ENCODE data around the gene LTBP3. TPM values are rescaled to one million over a fixed set of nuclear protein-coding genes. Genes with fewer than 3 reads are reported as not detected.
A peak's percentile ranks its signal among the peaks of the same experiment; 100 is the strongest.
"Not testable (repeated sequence)": the region's sequence is repeated elsewhere in the genome, so short reads cannot be mapped to it uniquely, and the experiment has no call there.

The LTBP3 gene
- total and polyA plus RNA-seq, 2 donors (not counting 3 experiments of a cell fraction or from before 2014, with no cell fraction given): 120 to 209 TPM

DNA sequence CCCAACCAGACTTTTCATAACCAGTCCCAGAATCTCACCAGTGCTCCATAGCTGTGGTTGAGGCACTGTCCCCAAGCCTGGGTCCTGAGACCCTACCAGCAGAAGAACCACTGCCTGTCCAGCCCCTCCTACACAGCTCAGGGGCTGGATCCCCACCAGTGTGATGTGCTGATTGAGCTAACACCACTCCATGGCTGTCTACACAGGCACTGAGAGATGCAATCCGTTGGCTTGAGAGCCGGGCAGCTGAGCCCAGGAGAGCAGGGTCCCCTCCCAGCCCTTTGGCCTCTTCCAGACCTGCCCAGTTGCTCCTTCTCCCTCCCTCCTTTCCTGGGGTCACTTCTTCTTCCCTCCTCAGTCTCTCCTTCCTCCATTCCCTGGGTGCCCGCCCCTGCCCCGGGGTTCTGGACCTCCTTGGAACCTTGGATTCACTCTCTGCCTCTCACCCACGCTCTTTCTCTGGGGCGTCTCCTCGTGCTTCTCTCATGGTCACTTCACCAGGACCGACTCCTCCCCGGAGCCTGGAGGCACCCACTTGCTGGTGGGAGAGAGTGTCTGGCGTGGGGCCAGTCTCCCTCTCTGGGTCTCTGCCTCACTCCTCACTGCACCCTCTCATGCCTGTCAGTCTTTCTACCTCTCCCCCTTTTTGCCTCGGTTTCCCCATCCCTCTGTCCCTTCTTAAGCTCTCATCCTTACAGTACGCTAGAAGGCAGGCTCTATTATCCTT lies 34.0 kb downstream of the LTBP3 start:
- peak; percentile 42 for DNase-seq (ENCODE audit: low read depth, low spot score)
- Histone ChIP-seq H3K4me2 (ENCODE audit: insufficient read depth, low read length) (peak overlapping the region; percentile 57), H3K27ac (ENCODE audit: insufficient read depth, low read depth, low read length) (no peak overlapping the region), H3K79me2 (ENCODE audit: control insufficient read depth, insufficient read depth, low read length) (peaks cover 21% of the 10 kb centered on the region), H3K9me3 (replicated peaks; ENCODE audit: control insufficient read depth, insufficient read depth, low read length) (no peaks in the 10 kb centered on the region), H3K36me3 (ENCODE audit: control insufficient read depth in 2 of 2, extremely low read depth in 1 of 2, insufficient read depth in 2 of 2, low read length in 2 of 2) (peaks cover 5 to 12% of the 10 kb centered on the region in 2 experiments), H3K9me1 (replicated peaks; ENCODE audit: control insufficient read depth, extremely low read depth, insufficient read depth, low read length) (no peaks in the 10 kb centered on the region), H2AFZ (ENCODE audit: low read depth, low read length) (peak overlapping the region; percentile 74), H3K9ac (replicated peaks; ENCODE audit: extremely low read depth, insufficient read depth, low read length) (no peak overlapping the region), H4K20me1 (replicated peaks; ENCODE audit: control insufficient read depth, extremely low read depth, insufficient read depth, low read length) (no peaks in the 10 kb centered on the region), H3K4me3 (replicated peaks in 1 of 3; ENCODE audit: insufficient read depth in 1 of 3, low read depth in 1 of 3, low read length in 3 of 3) (no peak overlapping the region), H3K4me1 (ENCODE audit: control insufficient read depth, extremely low read depth, insufficient read depth, low read length) (peaks cover 11% of the 10 kb centered on the region), H3K27me3 (ENCODE audit: control insufficient read depth in 2 of 2, insufficient read depth in 2 of 2, low read length in 2 of 2) (no peaks in the 10 kb centered on the region)
- intact Hi-C loops (cut with micrococcal nuclease): no loop called here
- ChIA-PET CTCF (interaction anchor here (1.0 to 2.5 kb wide), 6 partner anchors 8 to 70 kb away, joined by 3 to 8 read pairs (median 6); partner anchors contain the start of gene FAM89B), POLR2A (no interaction called here)
- FAIRE-seq: no peak
- no TSS peak for BruUV-seq (replicated peaks)
- no peak for TF ChIP-seq GATA2 (IDR thresholded peaks at IDR 0.05; ENCODE audit: insufficient read depth, insufficient read length, low read depth, low read length)
- TF ChIP-seq POLR2A (IDR thresholded peaks at IDR 0.05; ENCODE audit: low read depth, low read length): no peak
- dilution Hi-C loops (cut with MboI; ENCODE audit: extremely low pct_ligation_motif_present, low sequenced_read_pairs): no loop called here

DNA sequence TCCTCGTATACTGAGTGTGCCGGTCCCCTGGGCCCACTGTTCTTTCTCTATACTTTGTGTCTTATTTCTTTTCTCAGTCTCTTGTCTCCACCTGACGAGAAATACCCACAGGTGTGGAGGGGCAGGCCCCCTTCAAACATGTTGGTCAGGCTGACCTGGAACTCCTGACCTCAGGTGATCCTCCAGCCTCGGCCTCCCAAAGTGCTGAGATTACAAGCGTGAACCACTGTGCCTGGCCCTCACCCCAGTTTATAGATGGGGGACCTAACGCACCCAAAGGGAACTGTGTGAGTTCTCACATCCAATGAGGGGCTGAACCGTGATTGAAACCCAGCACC lies 34.6 kb downstream of the LTBP3 start:
- H3K9me1 ChIP-seq (replicated peaks; ENCODE audit: control insufficient read depth, extremely low read depth, insufficient read depth, low read length); H3K36me3 ChIP-seq (ENCODE audit: control insufficient read depth in 2 of 2, extremely low read depth in 1 of 2, insufficient read depth in 2 of 2, low read length in 2 of 2); FAIRE-seq; H3K27me3 ChIP-seq (ENCODE audit: control insufficient read depth in 2 of 2, insufficient read depth in 2 of 2, low read length in 2 of 2); intact Hi-C loops (cut with micrococcal nuclease); CTCF ChIA-PET; H3K9ac ChIP-seq (replicated peaks; ENCODE audit: extremely low read depth, insufficient read depth, low read length); H3K27ac ChIP-seq (ENCODE audit: insufficient read depth, low read depth, low read length); H3K9me3 ChIP-seq (replicated peaks; ENCODE audit: control insufficient read depth, insufficient read depth, low read length); H2AFZ ChIP-seq (ENCODE audit: low read depth, low read length); dilution Hi-C loops (cut with MboI; ENCODE audit: extremely low pct_ligation_motif_present, low sequenced_read_pairs); DNase-seq (ENCODE audit: low read depth, low spot score); BruUV-seq (replicated peaks); H3K4me3 ChIP-seq (replicated peaks in 1 of 3; ENCODE audit: insufficient read depth in 1 of 3, low read depth in 1 of 3, low read length in 3 of 3); H3K4me2 ChIP-seq (ENCODE audit: insufficient read depth, low read length); POLR2A ChIA-PET; H4K20me1 ChIP-seq (replicated peaks; ENCODE audit: control insufficient read depth, extremely low read depth, insufficient read depth, low read length): not testable (repeated sequence)
- Histone ChIP-seq H3K79me2 (ENCODE audit: control insufficient read depth, insufficient read depth, low read length) (peaks cover 21% of the 10 kb centered on the region), H3K4me1 (ENCODE audit: control insufficient read depth, extremely low read depth, insufficient read depth, low read length) (peaks cover 11% of the 10 kb centered on the region)

DNA sequence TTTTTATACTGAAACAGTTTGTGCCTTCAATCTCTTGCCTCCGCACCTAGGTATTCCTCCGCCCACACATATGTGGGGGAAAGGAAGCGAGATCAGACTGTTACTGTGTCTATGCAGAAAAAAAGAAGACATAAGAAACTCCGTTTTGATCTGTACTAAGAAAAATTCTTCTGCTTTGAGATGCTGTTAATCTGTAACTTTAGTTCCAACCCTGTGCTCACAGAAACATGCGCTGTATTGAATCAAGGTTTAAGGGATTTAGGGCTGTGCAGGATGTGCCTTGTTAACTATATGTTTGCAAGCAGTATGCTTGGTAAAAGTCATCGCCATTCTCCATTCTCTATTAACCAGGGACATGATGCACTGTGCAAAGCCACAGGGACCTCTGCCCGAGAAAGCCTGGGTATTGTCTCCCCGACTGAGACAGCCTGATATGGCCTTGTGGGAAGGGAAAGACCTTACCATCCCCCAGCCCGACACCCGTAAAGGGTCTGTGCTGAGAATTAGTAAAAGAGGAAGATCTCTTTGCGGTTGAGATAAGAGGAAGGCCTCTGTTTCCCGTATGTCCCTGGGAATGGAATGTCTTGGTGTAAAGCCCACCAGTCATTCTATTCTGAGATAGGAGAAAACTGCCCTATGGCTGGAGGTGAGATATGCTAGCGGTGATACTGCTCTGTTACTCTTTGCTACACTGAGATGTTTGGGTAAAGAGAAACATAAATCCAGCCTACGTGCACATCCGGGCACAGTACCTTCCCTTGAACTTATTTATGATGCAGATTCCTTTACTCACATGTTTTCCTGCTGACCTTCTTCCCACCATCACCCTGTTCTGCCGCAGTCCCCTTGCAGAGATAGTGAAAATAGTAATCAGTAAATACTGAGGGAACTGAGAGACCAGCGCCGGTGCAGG lies 35.2 kb downstream of the LTBP3 start:
- H3K9ac ChIP-seq (replicated peaks; ENCODE audit: extremely low read depth, insufficient read depth, low read length); FAIRE-seq; dilution Hi-C loops (cut with MboI; ENCODE audit: extremely low pct_ligation_motif_present, low sequenced_read_pairs): not testable (repeated sequence)

More for the DNA sequence above, 35.2 kb downstream of the LTBP3 start:
- H3K4me3 ChIP-seq (replicated peaks in 1 of 3; ENCODE audit: insufficient read depth in 1 of 3, low read depth in 1 of 3, low read length in 3 of 3); POLR2A ChIA-PET; H3K4me2 ChIP-seq (ENCODE audit: insufficient read depth, low read length); BruUV-seq (replicated peaks); DNase-seq (ENCODE audit: low read depth, low spot score); H3K9me1 ChIP-seq (replicated peaks; ENCODE audit: control insufficient read depth, extremely low read depth, insufficient read depth, low read length); H4K20me1 ChIP-seq (replicated peaks; ENCODE audit: control insufficient read depth, extremely low read depth, insufficient read depth, low read length); H3K9me3 ChIP-seq (replicated peaks; ENCODE audit: control insufficient read depth, insufficient read depth, low read length); H3K27ac ChIP-seq (ENCODE audit: insufficient read depth, low read depth, low read length); H2AFZ ChIP-seq (ENCODE audit: low read depth, low read length); H3K27me3 ChIP-seq (ENCODE audit: control insufficient read depth in 2 of 2, insufficient read depth in 2 of 2, low read length in 2 of 2); H3K36me3 ChIP-seq (ENCODE audit: control insufficient read depth in 2 of 2, extremely low read depth in 1 of 2, insufficient read depth in 2 of 2, low read length in 2 of 2); CTCF ChIA-PET; intact Hi-C loops (cut with micrococcal nuclease): not testable (repeated sequence)
- H3K4me1 ChIP-seq (ENCODE audit: control insufficient read depth, extremely low read depth, insufficient read depth, low read length): peaks cover 11% of the 10 kb centered on the region
- peaks cover 21% of the 10 kb centered on the region for H3K79me2 ChIP-seq (ENCODE audit: control insufficient read depth, insufficient read depth, low read length)

Data from endothelial cell of umbilical vein (primary cell).